ENCODE data around the gene TMEM44.
"Not testable (repeated sequence)": the region's sequence is repeated elsewhere in the genome, so short reads cannot be mapped to it uniquely, and the experiment has no call there.

TMEM44 gene

GRCh38 chr3:194549853-194550252, 83.4 kb downstream of the TMEM44 start:
- no peak for DNase-seq

GRCh38 chr3:194548346-194549321, 84.6 kb downstream of the TMEM44 start:
- no peak for DNase-seq

GRCh38 chr3:194547042-194547441, 86.2 kb downstream of the TMEM44 start:
- DNase-seq = no peak

- DNase-seq = not testable (repeated sequence)
Measured at GRCh38 chr3:194545538-194545937, 87.7 kb downstream of the TMEM44 start.

DNA sequence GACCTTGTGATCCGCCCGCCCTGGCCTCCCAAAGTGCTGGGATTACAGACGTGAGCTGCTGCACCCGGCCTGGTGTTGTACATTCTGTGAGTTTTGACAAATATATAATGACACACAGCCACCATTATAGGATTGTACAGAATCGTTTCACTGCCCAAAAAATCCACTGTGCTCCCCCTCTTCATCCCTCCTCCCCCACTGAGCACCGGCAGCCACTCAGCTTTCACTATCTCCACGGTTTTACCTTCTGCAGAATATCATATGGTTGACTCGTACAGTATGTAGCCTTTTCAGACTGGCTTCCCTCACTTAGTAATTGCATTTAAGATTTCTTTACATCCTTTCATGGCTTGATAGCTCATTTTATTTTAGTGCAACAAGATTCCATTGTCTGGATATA, 89.7 kb downstream of the TMEM44 start:
- no peak for DNase-seq

DNA sequence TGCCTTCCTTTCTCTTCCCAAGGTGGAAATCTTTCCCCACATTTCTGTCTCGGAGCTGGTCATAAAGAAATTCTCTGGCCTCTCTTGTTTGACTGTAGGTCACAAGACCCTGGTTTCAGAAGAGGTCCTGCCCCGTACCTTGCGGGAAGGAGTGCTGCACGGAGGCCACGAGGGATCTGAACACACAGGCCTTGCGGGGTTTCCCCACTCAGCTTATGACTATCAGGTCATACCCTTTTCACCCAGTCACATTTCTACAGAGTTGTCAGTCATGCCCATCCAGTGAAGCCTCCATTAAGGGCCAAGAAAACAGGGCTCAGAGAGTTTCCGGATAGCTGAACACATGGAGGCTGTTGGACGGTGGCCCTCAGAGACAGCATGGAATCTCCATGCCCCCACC, 91.7 kb downstream of the TMEM44 start:
- DNase-seq = no peak

DNA sequence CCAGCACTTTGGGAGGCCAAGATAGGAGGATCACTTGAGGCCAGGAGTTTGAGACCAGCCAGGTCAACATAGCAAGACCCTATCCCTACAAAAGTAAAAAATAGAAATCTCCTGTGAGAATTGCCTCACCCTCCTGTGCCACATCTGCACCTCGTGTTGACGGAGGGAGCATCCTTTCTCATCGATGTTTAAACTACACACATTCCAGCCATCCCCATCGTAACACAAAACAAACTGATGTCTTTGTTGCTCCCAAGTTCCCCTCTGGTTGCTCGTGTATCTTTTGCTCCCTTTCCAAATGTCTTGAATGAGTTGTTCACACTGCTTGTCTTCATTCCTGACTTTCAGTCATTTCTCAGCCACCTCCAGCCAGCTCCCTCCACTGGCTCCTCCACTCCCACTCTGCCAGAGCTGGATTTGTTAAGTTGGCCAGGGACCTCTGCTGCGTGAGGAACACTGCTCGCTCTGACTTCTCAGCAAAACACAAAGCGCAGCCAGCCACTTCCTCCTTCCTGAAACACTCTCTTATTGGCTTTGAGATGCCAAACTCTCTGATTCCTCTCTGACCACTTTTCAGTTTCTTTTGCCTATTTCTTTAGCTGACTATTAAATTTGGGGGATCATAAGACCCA, 92.8 kb downstream of the TMEM44 start:
- DNase-seq = no peak

- no peak for DNase-seq
Measured at GRCh38 chr3:194539498-194539897, 93.7 kb downstream of the TMEM44 start.

DNA sequence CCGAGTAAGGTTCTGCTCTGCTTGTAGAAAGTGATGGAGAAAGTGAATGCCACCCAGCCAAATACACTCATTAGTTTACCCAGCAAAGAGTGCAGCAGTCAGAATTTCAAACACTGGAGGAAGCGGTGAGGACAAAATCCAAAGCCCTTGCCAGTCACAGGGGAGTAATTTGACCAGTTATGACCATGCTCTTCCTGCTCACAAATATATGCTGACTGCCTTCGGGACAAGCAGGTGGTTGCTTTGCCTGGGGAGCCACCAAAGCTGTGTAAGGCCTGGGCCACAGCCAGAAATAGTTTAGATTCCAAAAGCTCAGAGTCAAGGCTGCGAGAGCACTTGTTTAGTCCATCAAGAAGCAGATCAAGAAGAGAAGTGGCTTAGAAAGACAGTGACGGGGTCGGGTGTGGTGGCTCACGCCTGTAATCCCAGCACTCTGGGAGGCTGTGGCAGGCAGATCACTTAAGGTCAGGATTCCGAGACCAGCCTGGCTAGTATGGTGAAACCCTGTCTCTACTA, 95.4 kb downstream of the TMEM44 start:
- no peak for DNase-seq

Data from T-helper 2 cell (primary cell).